Motor neuron (in vitro differentiated cells): Measurements from ENCODE around the gene KIAA1958. TPM values are rescaled to one million over a fixed set of nuclear protein-coding genes. Genes with fewer than 3 reads are reported as not detected.
"Not testable (repeated sequence)": the region's sequence is repeated elsewhere in the genome, so short reads cannot be mapped to it uniquely, and the experiment has no call there.

Experiments used
- ATAC-seq, 8 experiments: fragments of 200-7000 bp; cut with Tn5 transposase; replicated peaks in 6 of 8; 2 replicates each; pipeline ENCODE4 v1.8.0; 2021; ENCODE audit warnings: mild to moderate bottlenecking in 8 of 8, moderate library complexity in 8 of 8
- H3K27ac ChIP-seq, 2 donors: fragments of 250-450 bp; sonication (Bioruptor Pico); 2 replicates each; pipeline ENCODE4 v1.9.0; 2021; ENCODE audit warnings: antibody characterized with exemption in 2 of 2, mild to moderate bottlenecking in 2 of 2, moderate library complexity in 1 of 2
- H3K4me1 ChIP-seq, 2 donors: fragments of 250-450 bp; sonication (Bioruptor Pico); replicated peaks in 1 of 2; 2 replicates each; pipeline ENCODE4 v1.6.1; 2021; ENCODE audit warnings: antibody characterized with exemption in 2 of 2, mild to moderate bottlenecking in 2 of 2, moderate library complexity in 1 of 2
- H3K4me3 ChIP-seq, 5 donors: fragments of 250-450 bp; sonication (Bioruptor Pico); 2 replicates each; pipeline ENCODE4 v1.9.0; 2021; ENCODE audit warnings: antibody characterized with exemption in 5 of 5, mild to moderate bottlenecking in 5 of 5, moderate library complexity in 4 of 5
- WGBS, 10 experiments: fragments of 450-650 bp; shearing (Covaris generic); methylation state at CpG; one replicate each; pipeline ENCODE4 v1.0.0; 2022; 5-methylcytosine and 5-hydroxymethylcytosine counted together
- in situ Hi-C, 9 experiments: fragments of 400-800 bp; cut with MboI; loops; one replicate each; pipeline ENCODE4 v1.15.0; 2021; ENCODE audit warnings: low sequenced_read_pairs in 9 of 9, low pct_unique_long_range_greater_than_20kb in 2 of 9; ENCODE audit not compliant: unreplicated experiment in 9 of 9
- total RNA-seq, 8 experiments: library from RNA; unstranded; fragments of 300-600 nt; gene quantifications; 2 replicates each; pipeline versions ENCODE4 v1.2.3 to v1.2.4, GENCODE V29; 2022

The KIAA1958 gene
- total RNA-seq, 8 experiments from 2014 or later = 14.5 to 231 (median 29.0) TPM

- no peaks in the 10 kb centered on the region for H3K4me1 ChIP-seq
- no peak overlapping the region for H3K4me3 ChIP-seq
- ATAC-seq = no peak
- H3K27ac ChIP-seq = no peak overlapping the region
- in situ Hi-C loops = no loop called here
- WGBS, 10 experiments = 90 to 100% (median 100%) methylated on average over 1 to 3 of the region's 3 CpGs; no CpG with 5 or more reads in 1 of the 10 experiments
Measured at GRCh38 chr9:112647596-112647995, 161.0 kb downstream of the KIAA1958 start.

- H3K4me1 ChIP-seq = no peaks in the 10 kb centered on the region
- no peak for ATAC-seq
- H3K27ac ChIP-seq = no peak overlapping the region
- no peak overlapping the region for H3K4me3 ChIP-seq
- in situ Hi-C loops = no loop called here
- 50 to 100% (median 94%) methylated on average over 1 of the region's 1 CpG; no CpG with 5 or more reads in 1 of the 10 experiments for WGBS, 10 experiments
Measured at GRCh38 chr9:112648624-112649023, 162.0 kb downstream of the KIAA1958 start.

GRCh38 chr9:112654282-112654681 lies 167.7 kb downstream of the KIAA1958 start:
- no peak for ATAC-seq

DNA sequence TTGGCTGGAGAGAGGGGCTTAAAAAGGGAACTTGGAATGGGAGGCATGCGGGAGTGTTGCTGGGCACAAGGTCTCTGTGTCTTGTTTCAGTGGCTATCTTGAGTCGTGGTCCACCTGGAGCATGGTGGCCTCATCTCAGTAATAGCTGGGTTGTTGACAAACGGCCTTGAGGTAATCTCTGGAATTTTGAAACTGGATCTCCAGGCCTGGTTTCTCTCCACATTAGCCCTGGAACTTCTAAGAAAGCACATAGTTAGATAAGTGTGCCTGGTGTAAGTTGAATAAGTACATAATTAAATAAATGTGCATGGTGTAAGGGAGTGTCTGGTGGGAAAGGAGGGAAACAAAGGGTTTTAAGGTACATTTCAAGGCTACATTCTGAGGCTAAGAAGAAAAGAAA lies 169.0 kb downstream of the KIAA1958 start:
- ATAC-seq = peak in 3 of 8 experiments; percentile 61 to 77 (median 71)
- Histone ChIP-seq H3K27ac (no peak overlapping the region), H3K4me3 (no peak overlapping the region), H3K4me1 (no peaks in the 10 kb centered on the region)
- in situ Hi-C loops = no loop called here
- 94 to 100% (median 98%) methylated on average over 2 to 3 of the region's 3 CpGs; no CpG with 5 or more reads in 6 of the 10 experiments for WGBS, 10 experiments

More at GRCh38 chr9:112654282-112654681, 167.7 kb downstream of the KIAA1958 start:
- no peak overlapping the region for H3K27ac ChIP-seq
- WGBS, 10 experiments = 46 to 93% (median 75%) methylated on average over 2 to 5 of the region's 5 CpGs; no CpG with 5 or more reads in 2 of the 10 experiments
- H3K4me1 ChIP-seq = no peaks in the 10 kb centered on the region
- H3K4me3 ChIP-seq = no peak overlapping the region
- in situ Hi-C loops = no loop called here

DNA sequence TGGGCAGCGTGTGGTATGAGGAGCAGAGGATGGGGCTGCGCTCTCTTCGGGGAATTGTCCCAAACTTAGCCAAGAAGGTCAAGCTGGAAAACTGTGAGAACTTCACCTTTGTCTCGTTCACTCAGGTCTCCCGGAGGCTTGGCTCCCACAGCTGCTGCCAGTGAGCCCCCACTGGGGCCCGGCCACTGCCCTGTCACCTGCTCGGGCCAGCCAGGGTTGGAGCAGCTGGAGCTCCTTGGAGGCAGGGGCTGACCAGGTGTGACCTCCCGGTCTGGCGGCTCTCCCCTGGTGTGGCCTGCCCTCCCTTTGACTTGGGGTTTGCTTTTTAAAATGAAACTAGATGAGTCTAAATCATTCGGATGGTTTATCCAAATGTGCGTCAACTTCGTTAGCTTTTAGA lies 173.3 kb downstream of the KIAA1958 start:
- Histone ChIP-seq H3K4me3 (no peak overlapping the region), H3K4me1 (no peaks in the 10 kb centered on the region), H3K27ac (no peak overlapping the region)
- in situ Hi-C loops = no loop called here
- 90 to 100% (median 100%) methylated on average over 1 to 7 of the region's 12 CpGs for WGBS, 10 experiments
- no peak for ATAC-seq

- 71 to 100% (median 91%) methylated on average over 1 to 5 of the region's 5 CpGs; no CpG with 5 or more reads in 1 of the 10 experiments for WGBS, 10 experiments
- no peak for ATAC-seq
- in situ Hi-C loops = no loop called here
- Histone ChIP-seq H3K4me3 (no peak overlapping the region), H3K4me1 (no peaks in the 10 kb centered on the region), H3K27ac (no peak overlapping the region)
Measured at GRCh38 chr9:112663681-112664080, 177.1 kb downstream of the KIAA1958 start.

DNA sequence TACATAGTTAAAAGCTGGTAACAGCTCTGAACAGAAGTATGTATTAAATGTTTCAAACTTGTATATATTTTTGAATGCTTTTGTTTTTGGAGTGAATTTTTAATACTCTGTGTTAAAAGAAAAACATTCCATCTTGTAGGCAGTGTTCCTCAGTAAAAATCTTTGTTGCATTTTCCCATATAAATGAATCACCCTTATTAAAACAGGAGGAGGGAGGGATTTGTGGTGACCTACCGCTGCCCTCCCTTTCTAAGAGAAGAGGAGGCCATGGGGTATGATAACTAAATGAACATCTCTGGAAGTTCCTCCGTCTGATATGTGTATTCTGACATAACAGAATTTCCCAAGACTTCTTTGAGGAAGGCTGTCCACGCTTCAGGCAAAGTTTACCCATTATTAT lies 177.9 kb downstream of the KIAA1958 start:
- Histone ChIP-seq H3K27ac (no peak overlapping the region), H3K4me3 (no peak overlapping the region), H3K4me1 (no peaks in the 10 kb centered on the region)
- ATAC-seq = peak in 1 of 8 experiments; percentile 16
- in situ Hi-C loops = no loop called here
- 71 to 100% (median 95%) methylated on average over 1 to 3 of the region's 3 CpGs; no CpG with 5 or more reads in 3 of the 10 experiments for WGBS, 10 experiments

DNA sequence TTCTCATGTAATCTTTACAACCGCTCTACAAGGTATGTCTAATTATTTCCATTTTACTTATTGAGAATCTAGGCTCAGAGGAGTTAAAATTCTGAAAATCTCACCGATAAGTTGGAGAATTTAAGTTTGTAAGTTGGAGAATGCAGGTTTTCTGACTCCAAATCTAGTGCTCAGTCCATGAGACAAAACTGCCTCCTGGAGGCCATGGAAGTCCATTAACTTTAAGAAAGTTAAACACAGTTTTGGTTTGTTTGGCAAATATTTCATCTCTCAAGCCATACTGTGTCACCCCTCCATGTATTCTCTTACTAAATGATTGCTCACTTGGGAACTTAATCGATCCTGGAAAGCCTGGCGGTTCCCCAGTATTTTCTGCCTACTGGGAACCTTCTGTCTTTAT lies 178.7 kb downstream of the KIAA1958 start:
- Histone ChIP-seq H3K27ac (no peak overlapping the region), H3K4me3 (no peak overlapping the region), H3K4me1 (no peaks in the 10 kb centered on the region)
- in situ Hi-C loops = no loop called here
- 62 to 100% (median 92%) methylated on average over 1 to 4 of the region's 4 CpGs; no CpG with 5 or more reads in 2 of the 10 experiments for WGBS, 10 experiments
- ATAC-seq = no peak

DNA sequence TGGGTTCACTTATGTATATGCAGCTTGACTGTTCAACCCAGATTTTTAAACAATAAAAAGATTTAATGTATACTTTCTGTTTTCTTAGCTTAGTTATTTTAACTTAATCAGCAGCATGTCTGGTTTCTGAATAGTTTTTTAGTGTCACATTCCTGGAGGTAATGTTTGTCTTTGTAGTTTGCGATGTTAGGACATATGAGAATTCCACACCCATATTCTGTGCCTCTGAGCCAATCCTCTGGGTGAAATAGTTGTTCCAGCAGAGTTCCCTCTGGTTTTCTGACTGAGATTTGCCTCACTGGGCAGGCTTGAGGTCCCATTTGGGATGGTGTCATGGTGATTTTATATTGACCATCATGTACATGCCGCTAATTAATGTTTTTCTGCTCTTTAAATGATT lies 182.7 kb downstream of the KIAA1958 start:
- WGBS, 10 experiments = 83 to 100% (median 93%) methylated on average over 1 to 2 of the region's 2 CpGs; no CpG with 5 or more reads in 2 of the 10 experiments
- Histone ChIP-seq H3K4me1 (no peaks in the 10 kb centered on the region), H3K4me3 (no peak overlapping the region), H3K27ac (no peak overlapping the region)
- in situ Hi-C loops = no loop called here
- ATAC-seq = no peak

DNA sequence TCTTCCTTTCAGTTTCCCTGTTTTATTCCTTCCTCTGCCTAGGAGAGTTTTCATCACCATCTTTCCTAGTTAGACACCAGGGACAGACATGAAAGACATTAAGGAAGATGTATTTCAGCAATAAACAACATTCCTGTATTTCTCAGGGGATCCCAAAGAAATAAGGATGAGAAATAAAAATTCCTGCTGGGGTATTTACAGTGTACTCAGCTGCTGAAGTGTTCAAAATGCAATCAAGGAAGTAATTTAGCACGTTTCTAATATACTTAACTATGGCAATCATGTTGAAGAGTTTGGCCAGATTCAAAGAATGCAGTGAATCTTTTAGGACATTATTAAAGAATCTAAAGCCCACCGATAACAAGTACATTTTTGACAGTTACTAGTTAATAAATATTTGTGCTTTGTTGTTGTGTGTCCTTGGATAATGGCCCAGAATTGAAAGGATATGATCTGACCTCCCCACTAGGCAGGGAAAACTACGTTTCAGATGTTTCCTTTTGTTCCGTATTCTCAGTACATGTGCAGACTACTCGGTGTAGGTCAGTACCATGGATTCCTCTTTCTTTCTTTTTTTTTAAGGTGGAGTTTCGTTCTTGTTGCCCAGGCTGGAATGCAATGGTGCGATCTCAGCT lies 184.5 kb downstream of the KIAA1958 start:
- in situ Hi-C loops = no loop called here
- ATAC-seq = no peak
- 46 to 90% (median 83%) methylated on average over 1 to 6 of the region's 7 CpGs for WGBS, 10 experiments
- H3K27ac ChIP-seq = no peak overlapping the region
- H3K4me1 ChIP-seq = no peaks in the 10 kb centered on the region
- no peak overlapping the region for H3K4me3 ChIP-seq

DNA sequence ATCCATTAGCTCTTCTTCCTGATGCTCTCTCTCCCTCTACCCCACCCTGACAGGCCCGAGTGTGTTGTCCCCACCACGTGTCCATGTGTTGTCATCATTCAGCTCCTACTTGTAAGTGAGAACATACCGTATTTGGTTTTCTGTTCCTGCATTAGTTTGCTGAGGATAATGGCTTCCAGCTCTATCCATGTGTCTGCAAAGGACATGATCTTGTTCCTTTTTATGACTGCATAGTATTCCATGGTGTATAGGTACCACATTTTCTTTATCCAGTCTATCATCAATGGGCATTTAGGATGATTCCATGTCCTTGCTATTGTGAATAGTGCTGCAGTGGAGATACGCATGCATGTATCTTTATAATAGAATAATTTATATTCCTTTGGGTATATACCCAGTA lies 186.6 kb downstream of the KIAA1958 start:
- WGBS, 10 experiments = 72 to 100% (median 99%) methylated on average over 1 to 4 of the region's 4 CpGs; no CpG with 5 or more reads in 2 of the 10 experiments
- H3K4me3 ChIP-seq, in situ Hi-C loops, H3K4me1 ChIP-seq, ATAC-seq, H3K27ac ChIP-seq: not testable (repeated sequence)

DNA sequence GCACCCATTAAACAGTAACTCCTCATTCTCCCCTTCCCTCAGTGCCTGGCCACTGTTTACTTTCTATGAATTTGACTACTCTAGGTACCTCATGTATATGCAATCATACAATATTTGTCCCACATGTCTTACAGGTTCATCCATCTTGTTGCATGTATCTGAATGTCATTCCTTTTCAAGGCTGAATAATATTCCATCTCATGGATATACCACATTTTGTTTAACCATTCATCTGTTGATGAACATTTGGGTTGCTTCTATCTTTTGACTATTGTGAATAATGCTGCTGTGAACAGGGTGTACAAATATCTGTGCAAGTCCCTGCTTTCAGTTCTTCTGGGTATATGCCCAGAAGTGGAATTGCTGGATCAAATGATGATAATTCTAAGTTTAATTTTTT lies 190.4 kb downstream of the KIAA1958 start:
- Histone ChIP-seq H3K4me1 (no peaks in the 10 kb centered on the region), H3K27ac (no peak overlapping the region), H3K4me3 (no peak overlapping the region)
- in situ Hi-C loops = no loop called here
- no peak for ATAC-seq

DNA sequence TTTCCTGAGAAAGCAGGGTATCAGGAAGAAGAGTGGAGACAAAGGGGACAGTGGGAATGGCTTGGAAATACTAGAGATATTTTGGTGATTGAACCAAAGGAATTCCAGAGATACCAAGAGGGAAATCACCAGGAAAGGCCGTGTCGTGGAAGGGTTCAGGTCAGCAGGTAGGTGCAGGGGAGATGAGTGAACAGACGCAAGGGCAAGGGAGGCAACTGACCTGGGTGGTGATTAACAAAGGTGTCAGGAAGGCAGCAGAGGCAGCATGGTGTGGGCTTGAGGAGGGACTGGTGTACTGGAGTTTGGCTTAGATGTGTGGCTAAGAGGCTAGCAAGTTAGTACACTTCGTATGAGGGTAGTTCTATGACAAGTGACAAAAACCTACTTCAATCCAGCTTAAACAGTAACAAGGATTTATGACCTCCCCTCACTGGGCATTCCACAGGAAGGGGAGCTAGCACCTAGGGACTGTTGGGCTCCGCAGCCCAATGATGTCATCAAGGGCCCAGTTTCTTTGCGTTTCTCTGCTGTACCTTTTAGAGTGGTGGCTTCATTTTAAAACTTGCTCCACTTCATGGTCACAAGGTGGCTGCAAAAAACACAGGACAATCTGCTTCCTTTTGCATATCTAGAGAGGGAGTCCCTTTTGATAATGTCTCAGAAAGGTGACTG lies 194.2 kb downstream of the KIAA1958 start:
- Histone ChIP-seq H3K27ac (no peak overlapping the region), H3K4me3 (no peak overlapping the region), H3K4me1 (no peaks in the 10 kb centered on the region)
- in situ Hi-C loops = no loop called here
- 59 to 100% (median 90%) methylated on average over 2 to 6 of the region's 6 CpGs; no CpG with 5 or more reads in 3 of the 10 experiments for WGBS, 10 experiments
- no peak for ATAC-seq
